GM04503 (cell line): ENCODE results near the gene COPZ2.
"Not testable (repeated sequence)": the region's sequence is repeated elsewhere in the genome, so short reads cannot be mapped to it uniquely, and the experiment has no call there.

Source experiments
- DNase-seq: peaks from one replicate; pipeline ENCODE4 v3.0.0-alpha.2; 2012; ENCODE audit warnings: low read depth

COPZ2 gene

GRCh38 chr17:48037036-48037837 lies at the start of gene COPZ2:
Gene COPZ2 (minus strand): TSS chr17:48037797. CDS start chr17:48037777, 20 bp downstream.
- DNase-seq = no peak

DNA sequence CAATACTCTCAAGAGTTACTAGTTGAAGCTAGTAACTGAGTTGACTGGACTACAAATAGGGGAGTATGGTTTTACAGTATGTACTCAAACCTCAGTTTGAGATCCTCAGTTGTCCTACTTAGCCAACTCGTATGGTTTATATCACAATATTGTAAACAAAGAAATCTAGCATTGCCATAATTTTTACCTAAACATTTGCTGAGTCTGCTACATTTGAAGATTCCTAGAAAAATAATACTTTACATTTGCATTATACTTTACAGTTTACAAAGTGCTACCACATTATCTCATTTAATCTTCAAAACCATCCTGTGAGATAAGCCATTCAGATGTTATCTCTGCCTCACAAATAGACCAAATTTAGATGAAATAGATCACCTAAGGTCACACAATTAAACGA lies 47.3 kb upstream of the COPZ2 start:
- DNase-seq = no peak

DNA sequence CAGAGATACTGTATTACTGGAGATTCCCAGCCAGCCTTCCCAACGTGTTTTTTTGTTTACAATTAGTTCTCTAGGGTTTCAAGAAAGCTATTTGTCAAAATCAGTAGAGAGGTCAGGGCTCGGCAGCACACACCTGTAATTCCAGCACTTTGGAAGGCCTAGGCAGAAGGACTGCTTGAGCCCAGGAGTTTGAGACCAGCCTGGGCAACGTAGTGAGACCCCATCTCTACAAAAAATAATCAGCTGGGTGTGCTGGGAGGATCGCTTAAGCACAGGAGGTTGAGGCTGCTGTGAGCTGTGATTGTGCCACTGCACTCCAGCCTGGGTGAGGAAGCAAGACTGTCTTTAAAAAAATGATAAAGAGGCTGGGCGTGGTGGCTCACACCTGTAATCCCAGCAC lies 44.3 kb upstream of the COPZ2 start:
- no peak for DNase-seq

DNA sequence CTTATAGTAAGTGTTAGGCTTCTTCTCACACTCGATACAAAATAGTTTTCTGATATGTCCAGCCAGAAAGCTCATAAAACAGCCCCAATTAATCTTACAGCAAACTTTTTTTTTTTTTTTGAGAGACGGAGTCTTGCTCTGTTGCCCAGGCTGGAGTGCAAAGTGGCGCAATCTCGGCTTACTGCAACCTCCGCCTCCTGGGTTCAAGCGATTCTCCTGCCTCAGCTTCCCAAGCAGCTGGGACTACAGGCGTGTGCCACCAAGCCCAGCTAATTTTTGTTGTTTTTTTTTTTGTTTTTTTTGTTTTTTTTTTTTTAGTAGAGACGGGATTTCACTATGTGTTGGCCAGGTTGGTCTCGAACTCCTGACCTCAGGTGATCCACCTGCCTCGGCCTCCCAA lies 39.6 kb upstream of the COPZ2 start:
- not testable (repeated sequence) for DNase-seq

DNA sequence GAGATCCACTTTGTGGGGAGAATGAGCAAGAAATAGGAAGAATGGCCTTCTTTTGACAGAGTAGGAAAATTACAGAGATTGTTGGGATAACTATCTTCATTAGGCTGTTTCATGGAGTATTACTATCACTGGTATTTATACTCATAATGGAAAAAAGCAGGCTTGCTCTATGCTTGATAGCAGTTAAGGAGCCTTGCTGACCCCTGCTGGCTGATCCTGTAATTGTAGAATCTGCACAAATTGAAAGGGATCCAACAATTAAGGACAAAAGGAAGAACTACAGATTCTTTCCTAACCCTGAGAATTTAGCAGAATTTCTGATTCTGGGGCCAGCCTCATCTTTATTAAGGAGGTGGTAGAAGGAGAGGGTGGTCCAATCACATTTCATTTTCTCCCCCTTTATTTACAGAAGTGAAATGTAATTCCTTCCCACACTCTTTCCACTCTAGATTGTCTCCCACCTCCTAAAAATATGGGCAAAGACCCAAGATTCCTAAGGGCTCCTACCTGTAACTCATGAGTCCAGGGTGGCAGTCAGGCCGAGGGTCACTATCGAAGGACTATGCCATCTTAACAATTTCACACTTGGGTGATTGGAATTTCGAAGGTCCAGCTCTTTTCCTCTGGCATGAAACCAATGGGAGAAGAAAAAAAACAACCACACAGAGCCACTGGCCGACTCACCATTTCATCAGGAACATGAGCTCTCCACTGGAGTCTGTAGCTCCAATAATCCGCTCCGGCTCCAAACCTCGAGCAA lies 36.9 kb upstream of the COPZ2 start:
- DNase-seq = peak; percentile 52

DNA sequence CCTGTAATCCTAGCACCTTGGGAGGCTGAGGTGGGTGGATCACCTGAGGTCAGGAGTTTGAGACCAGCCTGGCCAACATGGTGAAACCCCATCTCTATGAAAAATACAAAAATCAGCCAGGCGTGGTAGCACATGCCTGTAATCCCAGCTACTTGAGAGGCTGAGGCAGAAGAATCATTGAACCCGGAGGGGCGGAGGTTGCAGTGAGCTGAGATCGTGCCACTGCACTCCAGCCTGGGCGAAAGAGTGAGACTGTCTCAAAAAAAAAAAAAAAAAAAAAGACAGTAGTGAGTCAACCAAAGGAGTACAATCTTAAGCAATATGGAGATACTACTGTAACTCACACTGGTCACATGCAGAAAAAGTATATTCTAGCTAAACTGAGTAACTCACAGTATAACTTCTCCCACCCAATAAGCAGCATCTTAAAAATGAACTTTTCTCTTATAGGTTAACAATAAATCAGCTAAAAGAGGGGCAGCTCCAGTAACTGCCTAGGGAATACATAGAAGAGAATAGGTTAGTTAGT lies 36.0 kb upstream of the COPZ2 start:
- DNase-seq = not testable (repeated sequence)

GRCh38 chr17:48072811-48073210 lies 35.2 kb upstream of the COPZ2 start:
- not testable (repeated sequence) for DNase-seq

DNA sequence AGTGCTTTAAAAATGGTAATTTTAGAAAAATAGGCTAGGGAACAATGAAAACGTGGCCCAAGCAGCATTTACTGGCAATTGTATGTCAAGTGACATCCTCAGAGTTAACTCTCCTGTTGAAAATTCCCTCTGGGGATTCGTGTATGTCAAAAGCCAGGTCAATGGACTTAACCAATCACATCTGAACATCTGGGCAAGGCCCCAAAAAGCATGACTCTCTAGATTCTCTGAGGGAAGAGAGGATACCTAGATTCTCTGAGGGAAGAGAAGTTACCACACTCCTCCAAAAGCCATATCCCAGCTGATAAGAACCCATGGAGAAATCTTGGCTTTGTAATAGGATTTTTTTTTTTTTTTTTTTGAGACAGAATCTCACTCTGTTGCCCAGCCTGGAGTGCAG lies 34.1 kb upstream of the COPZ2 start:
- DNase-seq = no peak

GRCh38 chr17:48070195-48070594 lies 32.6 kb upstream of the COPZ2 start:
- DNase-seq = no peak

GRCh38 chr17:48068491-48068961 lies 30.9 kb upstream of the COPZ2 start:
- DNase-seq = peak; percentile 65

DNA sequence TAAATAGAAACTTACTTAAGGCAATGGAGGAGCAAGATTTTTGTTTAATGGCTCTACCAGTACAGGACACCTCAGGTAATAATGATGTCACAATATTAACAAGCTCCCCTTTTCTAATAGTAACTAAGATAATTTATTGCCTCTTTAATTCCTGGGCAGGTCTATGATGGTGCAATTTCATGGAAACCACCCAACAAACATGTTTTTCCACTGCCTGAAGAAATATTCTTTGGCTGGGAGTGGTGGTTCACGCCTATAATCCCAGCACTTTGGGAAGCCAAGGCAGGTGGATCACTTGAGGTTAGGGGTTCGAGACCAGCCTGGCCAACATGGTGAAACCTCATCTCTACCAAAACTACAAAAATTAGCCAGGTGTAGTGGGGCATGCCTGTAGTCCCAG lies 30.2 kb upstream of the COPZ2 start:
- DNase-seq = not testable (repeated sequence)

DNA sequence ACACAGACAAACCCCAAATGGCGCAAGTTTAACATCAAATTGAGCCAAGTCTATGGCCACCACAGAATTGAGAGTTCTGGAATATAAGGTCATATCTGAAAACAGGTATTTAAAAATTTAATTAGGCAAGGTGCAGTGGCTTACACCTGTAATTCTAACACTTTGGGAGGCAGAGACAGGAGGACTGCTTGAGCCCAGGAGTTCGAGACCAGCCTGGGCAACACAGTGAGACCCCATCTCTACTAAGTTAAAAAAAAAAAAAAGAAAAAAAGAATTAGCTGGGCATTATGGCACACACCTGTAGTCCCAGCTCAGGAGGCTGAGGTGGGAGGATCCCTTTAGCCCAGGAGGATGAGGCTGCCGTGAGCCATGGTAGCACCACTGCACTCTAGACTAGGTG lies 29.6 kb upstream of the COPZ2 start:
- DNase-seq = no peak

- no peak for DNase-seq
These were observed 29.1 kb upstream of the COPZ2 start for GRCh38 chr17:48066656-48067055.

GRCh38 chr17:48066192-48066591 lies 28.6 kb upstream of the COPZ2 start:
- DNase-seq = no peak

DNA sequence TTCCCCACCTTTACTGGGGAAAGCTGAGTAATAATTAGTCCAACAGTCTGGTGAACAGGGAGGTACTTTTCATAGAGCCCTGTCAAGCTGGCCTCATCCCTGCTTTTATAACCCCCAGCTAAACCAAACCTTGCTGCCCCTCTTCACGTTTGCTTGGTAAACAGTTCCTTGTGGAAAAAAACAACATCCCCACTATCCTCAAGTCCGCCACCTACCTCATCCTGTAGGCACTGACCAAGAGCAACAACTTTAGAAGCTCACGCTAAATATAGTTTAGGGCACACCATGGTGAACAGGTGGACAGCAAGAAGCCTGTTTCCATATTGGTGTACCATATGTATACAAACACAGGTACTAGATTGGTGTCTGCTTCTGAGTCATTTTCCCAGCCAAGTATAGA lies 27.0 kb upstream of the COPZ2 start:
- DNase-seq = no peak

- no peak for DNase-seq
These were observed 24.7 kb upstream of the COPZ2 start for GRCh38 chr17:48062273-48062672.

GRCh38 chr17:48060249-48060648 lies 22.7 kb upstream of the COPZ2 start:
- DNase-seq = no peak

DNA sequence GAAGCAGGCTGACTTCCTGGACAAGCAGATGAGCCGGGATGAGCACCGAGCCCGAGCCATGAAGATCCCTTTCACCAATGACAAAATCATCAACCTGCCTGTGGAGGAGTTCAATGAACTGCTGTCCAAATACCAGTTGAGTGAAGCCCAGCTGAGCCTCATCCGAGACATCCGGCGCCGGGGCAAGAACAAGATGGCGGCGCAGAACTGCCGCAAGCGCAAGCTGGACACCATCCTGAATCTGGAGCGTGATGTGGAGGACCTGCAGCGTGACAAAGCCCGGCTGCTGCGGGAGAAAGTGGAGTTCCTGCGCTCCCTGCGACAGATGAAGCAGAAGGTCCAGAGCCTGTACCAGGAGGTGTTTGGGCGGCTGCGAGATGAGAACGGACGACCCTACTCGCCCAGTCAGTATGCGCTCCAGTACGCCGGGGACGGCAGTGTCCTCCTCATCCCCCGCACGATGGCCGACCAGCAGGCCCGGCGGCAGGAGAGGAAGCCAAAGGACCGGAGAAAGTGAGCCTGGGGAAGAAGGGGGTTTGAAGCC lies 21.6 kb upstream of the COPZ2 start:
- no peak for DNase-seq

- no peak for DNase-seq
These were observed 21.0 kb upstream of the COPZ2 start for GRCh38 chr17:48058393-48059124.

- no peak for DNase-seq
These were observed 20.0 kb upstream of the COPZ2 start for GRCh38 chr17:48057626-48058025.

DNA sequence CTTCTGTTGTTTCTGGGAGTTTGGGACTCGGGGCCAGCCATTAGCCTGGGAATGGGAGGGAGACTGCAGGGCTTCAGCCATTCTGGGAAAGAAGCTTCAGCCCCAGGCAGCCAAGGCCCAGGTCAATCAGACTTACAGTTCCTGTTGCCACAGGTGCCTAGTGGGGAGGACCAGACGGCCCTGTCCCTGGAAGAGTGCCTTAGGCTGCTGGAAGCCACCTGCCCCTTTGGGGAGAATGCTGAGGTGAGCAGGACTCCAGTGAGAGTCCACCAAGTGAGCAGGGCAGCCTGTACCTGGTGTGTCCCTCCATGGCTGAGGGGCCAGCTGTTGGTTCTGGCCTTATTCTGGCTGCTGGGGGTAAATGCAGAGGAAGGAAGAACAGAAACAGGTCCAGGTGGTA lies 19.3 kb upstream of the COPZ2 start:
- no peak for DNase-seq

GRCh38 chr17:48056246-48056745 lies 18.7 kb upstream of the COPZ2 start:
- no peak for DNase-seq
